GM13977 (cell line): ENCODE measurements around the gene LRRC4C.
"Not testable (repeated sequence)": the region's sequence is repeated elsewhere in the genome, so short reads cannot be mapped to it uniquely, and the experiment has no call there.

Experiments used
- DNase-seq: peaks from one replicate; pipeline ENCODE4 v3.0.0; 2012; ENCODE audit warnings: low spot score
- CTCF ChIP-seq: IDR thresholded peaks from 2 replicates; pipeline ENCODE4 v1.5.1; 2012; ENCODE audit warnings: mild to moderate bottlenecking, control low read depth; ENCODE audit not compliant: insufficient read depth; ENCODE audit errors: extremely low read depth, missing control alignments
- in situ Hi-C: fragments of 300-500 bp; cut with MboI; formaldehyde crosslinking; loops from one replicate; pipeline ENCODE4 v1.12.0; 2022; ENCODE audit warnings: low sequenced_read_pairs, low pct_unique_long_range_greater_than_20kb, mixed read lengths, inconsistent platforms; ENCODE audit not compliant: unreplicated experiment

LRRC4C gene

GRCh38 chr11:40179541-40179940 is 1279.9 kb downstream of the LRRC4C start:
- no peak for DNase-seq
- in situ Hi-C loops, result no loop called here
- no peak for TF ChIP-seq CTCF

GRCh38 chr11:40178470-40178869 is 1281.0 kb downstream of the LRRC4C start:
- no peak for TF ChIP-seq CTCF
- DNase-seq, result no peak
- in situ Hi-C loops, result no loop called here

- in situ Hi-C loops, result no loop called here
- no peak for TF ChIP-seq CTCF
- no peak for DNase-seq
Measured at GRCh38 chr11:40175980-40176379, 1283.5 kb downstream of the LRRC4C start.

- in situ Hi-C loops, result no loop called here
- TF ChIP-seq CTCF, result no peak
- DNase-seq, result no peak
Measured at GRCh38 chr11:40170078-40170477, 1289.4 kb downstream of the LRRC4C start.

GRCh38 chr11:40168414-40168813 is 1291.0 kb downstream of the LRRC4C start:
- in situ Hi-C loops, result no loop called here
- TF ChIP-seq CTCF, result no peak
- DNase-seq, result no peak

GRCh38 chr11:40167805-40168204 is 1291.6 kb downstream of the LRRC4C start:
- DNase-seq, in situ Hi-C loops: not testable (repeated sequence)

GRCh38 chr11:40166892-40167291 is 1292.6 kb downstream of the LRRC4C start:
- in situ Hi-C loops, result no loop called here
- TF ChIP-seq CTCF, result no peak
- DNase-seq, result no peak
